K562 (cell line): ENCODE results near the gene RPS6KA2. TPM values are rescaled to one million over a fixed set of nuclear protein-coding genes. Genes with fewer than 3 reads are reported as not detected.

Source experiments
- ATAC-seq: fragments of 200-7000 bp; cut with Tn5 transposase; 3 replicates; pipeline ENCODE4 v1.9.1; 2020; ENCODE audit warnings: moderate library complexity
- BruUV-seq: library from RNA; stranded (reverse); fragments of 400-500 nt; replicated peaks from 2 replicates; lab custom pipeline; 2021; lab: Mats Ljungman, UMichigan
- CTCF ChIA-PET: fragments of 300-600 bp; formaldehyde crosslinking; extraction: SDS; loops from one replicate; lab custom pipeline; 2021; ENCODE audit warnings: low intra/inter-chr PET ratio; lab: Yijun Ruan, JAX
- POLR2A ChIA-PET: fragments of 300-600, 350-650 bp; sonication (Branson Sonifier 250); formaldehyde crosslinking; extraction: SDS; loops from one replicate; lab custom pipeline; 2021; ENCODE audit warnings: antibody characterized with exemption, inconsistent platforms; lab: Yijun Ruan, JAX
- DNase-seq, 4 experiments: peaks; one replicate each; pipeline versions ENCODE4 v3.0.0 to v3.0.0-alpha.2; 2011 to 2018; ENCODE audit warnings: low spot score in 3 of 4, mixed read lengths in 3 of 4; ENCODE audit errors: extremely low read depth in 1 of 4
- FAIRE-seq: peaks from 2 replicates; lab custom pipeline; 2011; peaks lifted over from hg19 to GRCh38; lab: Jason Lieb, UNC
- H2AFZ ChIP-seq: 2 replicates; pipeline ENCODE4 v1.6.0; 2011; ENCODE audit warnings: low read depth, low read length, control low read depth, inconsistent platforms
- H3K27ac ChIP-seq: fragments of 200-600 bp; 3 replicates; pipeline ENCODE4 v1.8.0; 2011; ENCODE audit warnings: low read depth, mild to moderate bottlenecking, control low read depth, inconsistent platforms, low read length, moderate library complexity, mixed read lengths; ENCODE audit errors: extremely low read depth
- H3K27me3 ChIP-seq, 2 experiments: fragments of 300-600 bp in 1 of 2; 2 replicates in 1 of 2; 3 replicates in 1 of 2; pipeline versions ENCODE4 v1.6.0 to v1.8.0; 2011; ENCODE audit warnings: inconsistent platforms in 2 of 2, low read length in 2 of 2, mild to moderate bottlenecking in 1 of 2, mixed read lengths in 1 of 2, moderate library complexity in 1 of 2; ENCODE audit not compliant: control insufficient read depth in 2 of 2, insufficient read depth in 2 of 2
- H3K36me3 ChIP-seq: fragments of 300-600 bp; 3 replicates; pipeline ENCODE4 v1.8.0; 2011; ENCODE audit warnings: mild to moderate bottlenecking, low read length, inconsistent platforms; ENCODE audit not compliant: control insufficient read depth, insufficient read depth
- H3K4me1 ChIP-seq, 2 experiments: fragments of 200-600 bp in 1 of 2; replicated peaks in 1 of 2; 2 replicates in 1 of 2; 3 replicates in 1 of 2; pipeline versions ENCODE4 v1.5.1 to v1.8.0; 2011; ENCODE audit warnings: inconsistent platforms in 2 of 2, low read length in 2 of 2, mild to moderate bottlenecking in 1 of 2, mixed read lengths in 1 of 2, moderate library complexity in 1 of 2; ENCODE audit not compliant: control insufficient read depth in 2 of 2, insufficient read depth in 2 of 2
- H3K4me2 ChIP-seq: 2 replicates; pipeline ENCODE4 v1.6.1; 2011; ENCODE audit warnings: low read length, control low read depth, inconsistent platforms, mixed read lengths; ENCODE audit not compliant: insufficient read depth
- H3K4me3 ChIP-seq: fragments of 200-600 bp; sonication (generic), shearing (Covaris generic); 2 replicates; pipeline ENCODE4 v1.5.1; 2016; ENCODE audit warnings: control low read depth, inconsistent platforms
- H3K79me2 ChIP-seq: fragments of 200-600 bp; 3 replicates; pipeline ENCODE4 v1.8.0; 2011; ENCODE audit warnings: low read length, inconsistent platforms; ENCODE audit not compliant: control insufficient read depth, insufficient read depth
- H3K9ac ChIP-seq, 2 experiments: 2 replicates each; pipeline versions ENCODE4 v1.6.0 to v1.6.1; 2011; ENCODE audit warnings: low read depth in 2 of 2, low read length in 2 of 2, control low read depth in 1 of 2, inconsistent platforms in 1 of 2, mild to moderate bottlenecking in 1 of 2, mixed read lengths in 1 of 2; ENCODE audit not compliant: insufficient read depth in 1 of 2
- H3K9me1 ChIP-seq: one replicate; pipeline ENCODE4 v1.6.0; 2011; ENCODE audit warnings: inconsistent platforms, mild to moderate bottlenecking, low read length, moderate library complexity; ENCODE audit not compliant: control insufficient read depth, insufficient read depth
- H3K9me3 ChIP-seq: replicated peaks from 2 replicates; pipeline ENCODE4 v1.5.1; 2011; ENCODE audit warnings: low read depth, low read length, inconsistent platforms; ENCODE audit not compliant: control insufficient read depth, insufficient read depth
- H4K20me1 ChIP-seq: replicated peaks from 2 replicates; pipeline ENCODE4 v1.6.1; 2011; ENCODE audit warnings: low read length, inconsistent platforms, mixed read lengths; ENCODE audit not compliant: control insufficient read depth, insufficient read depth
- KHSRP ChIP-seq: fragments of 450-650 bp; IDR thresholded peaks from 2 replicates; pipeline ENCODE4 v1.6.1; 2017
- NFE2L1 ChIP-seq: fragments of 450-650 bp; IDR thresholded peaks from 2 replicates; pipeline ENCODE4 v1.6.1; 2016; ENCODE audit warnings: missing genetic modification characterization, low read depth, mild to moderate bottlenecking, missing compliant biosample characterization, moderate library complexity, borderline replicate concordance
- PHF20 ChIP-seq: fragments of 450-650 bp; IDR thresholded peaks from 2 replicates; pipeline ENCODE4 v1.6.1; 2018; ENCODE audit not compliant: partially characterized antibody
- SAP30 ChIP-seq: fragments of 200-600 bp; sonication (generic); IDR thresholded peaks from 2 replicates; pipeline ENCODE4 v1.6.1; 2012; ENCODE audit warnings: borderline replicate concordance, low read depth, mild to moderate bottlenecking, moderate library complexity, low read length, control low read depth, inconsistent platforms; ENCODE audit not compliant: insufficient read depth, poor library complexity, severe bottlenecking
- STAT5B ChIP-seq: fragments of 250-450 bp; sonication (Bioruptor Pico); IDR thresholded peaks from 2 replicates; pipeline ENCODE4 v1.8.0; 2021; ENCODE audit warnings: mild to moderate bottlenecking, inconsistent platforms
- WGBS: fragments of 100-300 bp; shearing (Covaris generic); methylation state at CpG from one replicate; pipeline ENCODE4 v1.1.6; 2016; ENCODE audit warnings: low coverage, mixed read lengths; ENCODE audit not compliant: insufficient coverage; ENCODE audit errors: missing lambda C conversion rate; 5-methylcytosine and 5-hydroxymethylcytosine counted together
- in situ Hi-C: fragments of 300-500 bp; cut with MboI; formaldehyde crosslinking; loops from 4 replicates; pipeline ENCODE4 v1.15.0; 2018; ENCODE audit warnings: inconsistent platforms, mixed read lengths
- intact Hi-C: fragments of 100-400 bp; cut with micrococcal nuclease; formaldehyde crosslinking; loops from 2 replicates; pipeline ENCODE4 v1.14.2; 2022
- polyA plus RNA-seq, 8 experiments: library from polyadenylated mRNA; depleted of rRNA in 4 of 8; stranded (reverse) in 5 of 8; unstranded in 3 of 8; fragments of >200 nt; fragmentation: Nextera tagmentation in 2 of 8; fragmentation: Illumina TruSeq in 1 of 8; extraction: Ambion mirVana in 2 of 8; extraction: Trizol in 1 of 8; gene quantifications; 2 replicates each; pipeline versions ENCODE4 v1.2.1 to v1.2.3, GENCODE V29; 2011 to 2014; ENCODE audit warnings: inconsistent platforms in 1 of 8, missing spikeins in 1 of 8
- total RNA-seq, 7 experiments: library from RNA; depleted of rRNA in 6 of 7; stranded (reverse); fragments of >200 nt in 6 of 7; fragmentation: Illumina TruSeq in 2 of 7; extraction: Trizol in 2 of 7; gene quantifications; 2 replicates each; pipeline versions ENCODE4 v1.2.1 to v1.2.3, GENCODE V29; 2011 to 2021; ENCODE audit warnings: low replicate concordance in 1 of 7
- TF ChIP-seq, protein P1 (sequence below): fragments of 250-450 bp; sonication (Bioruptor Pico); IDR thresholded peaks from 2 replicates; pipeline ENCODE4 v1.8.0; 2022; ENCODE audit warnings: inconsistent platforms
- TF ChIP-seq, protein P2 (sequence below): sonication (generic); formaldehyde crosslinking; IDR thresholded peaks from 2 replicates; pipeline ENCODE4 v1.8.1; 2023; ENCODE audit warnings: missing genetic modification reagents, mild to moderate bottlenecking, borderline replicate concordance

RPS6KA2 gene
- total and polyA plus RNA-seq, 9 of the 15 experiments (the other 6 are each of a cell fraction or from before 2014, with no cell fraction given) = 0.29 to 1.00 (median 0.53) TPM

DNA sequence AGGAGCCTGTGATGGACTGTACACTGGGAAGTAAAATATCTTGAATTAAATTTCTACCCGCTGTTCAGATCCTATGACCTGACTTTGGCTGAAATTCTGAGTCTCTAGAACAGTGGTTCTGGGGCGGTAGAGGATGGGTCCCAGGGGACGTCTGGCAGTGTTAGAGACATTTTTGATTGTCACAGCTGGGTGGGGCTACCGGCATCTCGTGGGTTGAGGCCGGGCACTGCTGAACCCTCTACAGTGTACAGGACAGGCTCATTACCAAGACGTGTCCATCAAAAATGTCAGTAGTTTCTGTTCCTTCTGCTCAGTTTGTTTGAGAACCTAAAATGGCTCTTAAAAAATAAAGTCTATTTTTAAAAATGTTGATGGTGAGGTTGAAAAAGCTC is 11.5 kb upstream of the RPS6KA2 start:
- in situ Hi-C loops = no loop called here
- Histone ChIP-seq H3K4me3 (no peak overlapping the region), H3K9ac (no peak overlapping the region)
- no peak for DNase-seq
- TF ChIP-seq KHSRP (no peak), NFE2L1 (tag) (no peak), PHF20 (no peak)
- TF ChIP-seq, all 486 proteins: peak for 0
- H3K4me2 ChIP-seq = no peak overlapping the region
- no peaks in the 10 kb centered on the region for H3K9me1 ChIP-seq
- no peaks in the 10 kb centered on the region for H3K36me3 ChIP-seq
- H3K27ac ChIP-seq = no peak overlapping the region
- no peaks in the 10 kb centered on the region for H3K79me2 ChIP-seq
- ChIA-PET CTCF (no interaction called here), POLR2A (interaction anchor here (1.2 kb wide), 1 partner anchor 9 kb away, joined by 3 read pairs; no protein-coding TSS in a partner anchor)
- H3K9me3 ChIP-seq = no peaks in the 10 kb centered on the region
- H2AFZ ChIP-seq = no peak overlapping the region
- WGBS = 1% methylated on average over 7 of the region's 7 CpGs
- no peaks in the 10 kb centered on the region; the same call in 1 of the 2 replicates for H4K20me1 ChIP-seq
- H3K4me1 ChIP-seq = no peaks in the 10 kb centered on the region; a peak in 1 of 5 replicates
- intact Hi-C loops = no loop called here
- BruUV-seq = no TSS peak
- ATAC-seq (no peak), FAIRE-seq (no peak)
- peaks cover 31 to 61% of the 10 kb centered on the region in 2 experiments for H3K27me3 ChIP-seq

DNA sequence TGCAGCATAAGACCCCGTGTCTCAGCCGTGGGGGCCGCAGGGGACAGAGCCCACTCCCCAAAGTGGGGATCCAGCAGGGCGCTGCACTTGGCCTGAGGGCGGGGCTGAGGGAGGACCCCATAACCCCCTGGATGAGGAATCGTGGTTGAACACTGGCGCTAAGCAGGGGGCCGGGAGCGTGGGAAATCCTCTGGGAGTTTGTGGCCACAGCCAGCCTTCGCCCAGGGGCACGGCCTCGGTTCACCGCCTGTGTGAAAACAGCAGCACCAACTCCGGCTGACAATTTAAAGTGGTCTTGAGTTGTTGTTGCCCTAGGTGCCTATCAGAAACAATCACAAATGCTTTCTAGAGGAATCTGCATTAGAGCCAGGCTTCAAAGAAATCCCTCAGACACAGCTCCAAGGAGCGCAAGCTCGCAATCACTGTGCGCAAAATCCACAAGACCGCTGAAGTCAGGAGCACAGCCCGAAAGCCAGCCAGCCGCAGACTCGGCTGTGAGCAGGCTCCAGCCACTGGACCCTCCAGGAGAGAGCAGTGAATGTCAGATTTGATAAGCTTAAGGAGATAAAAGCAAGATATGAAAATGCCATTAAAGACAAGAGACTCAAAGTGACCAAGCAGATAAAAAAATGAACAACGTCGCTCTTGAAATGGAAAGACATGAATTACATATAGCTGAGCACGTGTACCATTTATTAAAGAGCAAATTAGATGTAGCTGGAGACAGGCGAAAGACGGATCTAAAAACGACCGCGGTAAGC is 10.9 kb upstream of the RPS6KA2 start:
- intact Hi-C loops = no loop called here
- TF ChIP-seq SAP30 (no peak), STAT5B (CRISPR knock-in tag) (no peak)
- TF ChIP-seq, protein P1, sequence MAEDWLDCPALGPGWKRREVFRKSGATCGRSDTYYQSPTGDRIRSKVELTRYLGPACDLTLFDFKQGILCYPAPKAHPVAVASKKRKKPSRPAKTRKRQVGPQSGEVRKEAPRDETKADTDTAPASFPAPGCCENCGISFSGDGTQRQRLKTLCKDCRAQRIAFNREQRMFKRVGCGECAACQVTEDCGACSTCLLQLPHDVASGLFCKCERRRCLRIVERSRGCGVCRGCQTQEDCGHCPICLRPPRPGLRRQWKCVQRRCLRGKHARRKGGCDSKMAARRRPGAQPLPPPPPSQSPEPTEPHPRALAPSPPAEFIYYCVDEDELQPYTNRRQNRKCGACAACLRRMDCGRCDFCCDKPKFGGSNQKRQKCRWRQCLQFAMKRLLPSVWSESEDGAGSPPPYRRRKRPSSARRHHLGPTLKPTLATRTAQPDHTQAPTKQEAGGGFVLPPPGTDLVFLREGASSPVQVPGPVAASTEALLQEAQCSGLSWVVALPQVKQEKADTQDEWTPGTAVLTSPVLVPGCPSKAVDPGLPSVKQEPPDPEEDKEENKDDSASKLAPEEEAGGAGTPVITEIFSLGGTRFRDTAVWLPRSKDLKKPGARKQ (CRISPR knock-in tag) = no peak
- TF ChIP-seq, protein P2, sequence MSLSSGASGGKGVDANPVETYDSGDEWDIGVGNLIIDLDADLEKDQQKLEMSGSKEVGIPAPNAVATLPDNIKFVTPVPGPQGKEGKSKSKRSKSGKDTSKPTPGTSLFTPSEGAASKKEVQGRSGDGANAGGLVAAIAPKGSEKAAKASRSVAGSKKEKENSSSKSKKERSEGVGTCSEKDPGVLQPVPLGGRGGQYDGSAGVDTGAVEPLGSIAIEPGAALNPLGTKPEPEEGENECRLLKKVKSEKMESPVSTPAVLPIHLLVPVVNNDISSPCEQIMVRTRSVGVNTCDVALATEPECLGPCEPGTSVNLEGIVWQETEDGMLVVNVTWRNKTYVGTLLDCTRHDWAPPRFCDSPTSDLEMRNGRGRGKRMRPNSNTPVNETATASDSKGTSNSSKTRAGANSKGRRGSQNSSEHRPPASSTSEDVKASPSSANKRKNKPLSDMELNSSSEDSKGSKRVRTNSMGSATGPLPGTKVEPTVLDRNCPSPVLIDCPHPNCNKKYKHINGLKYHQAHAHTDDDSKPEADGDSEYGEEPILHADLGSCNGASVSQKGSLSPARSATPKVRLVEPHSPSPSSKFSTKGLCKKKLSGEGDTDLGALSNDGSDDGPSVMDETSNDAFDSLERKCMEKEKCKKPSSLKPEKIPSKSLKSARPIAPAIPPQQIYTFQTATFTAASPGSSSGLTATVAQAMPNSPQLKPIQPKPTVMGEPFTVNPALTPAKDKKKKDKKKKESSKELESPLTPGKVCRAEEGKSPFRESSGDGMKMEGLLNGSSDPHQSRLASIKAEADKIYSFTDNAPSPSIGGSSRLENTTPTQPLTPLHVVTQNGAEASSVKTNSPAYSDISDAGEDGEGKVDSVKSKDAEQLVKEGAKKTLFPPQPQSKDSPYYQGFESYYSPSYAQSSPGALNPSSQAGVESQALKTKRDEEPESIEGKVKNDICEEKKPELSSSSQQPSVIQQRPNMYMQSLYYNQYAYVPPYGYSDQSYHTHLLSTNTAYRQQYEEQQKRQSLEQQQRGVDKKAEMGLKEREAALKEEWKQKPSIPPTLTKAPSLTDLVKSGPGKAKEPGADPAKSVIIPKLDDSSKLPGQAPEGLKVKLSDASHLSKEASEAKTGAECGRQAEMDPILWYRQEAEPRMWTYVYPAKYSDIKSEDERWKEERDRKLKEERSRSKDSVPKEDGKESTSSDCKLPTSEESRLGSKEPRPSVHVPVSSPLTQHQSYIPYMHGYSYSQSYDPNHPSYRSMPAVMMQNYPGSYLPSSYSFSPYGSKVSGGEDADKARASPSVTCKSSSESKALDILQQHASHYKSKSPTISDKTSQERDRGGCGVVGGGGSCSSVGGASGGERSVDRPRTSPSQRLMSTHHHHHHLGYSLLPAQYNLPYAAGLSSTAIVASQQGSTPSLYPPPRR (CRISPR knock-in tag) = no peak

More for the DNA sequence above, 10.9 kb upstream of the RPS6KA2 start:
- in situ Hi-C loops = no loop called here
- 13% methylated on average over 29 of the region's 29 CpGs for WGBS
- Histone ChIP-seq H3K79me2 (no peaks in the 10 kb centered on the region), H3K9ac (no peak overlapping the region), H4K20me1 (no peaks in the 10 kb centered on the region; the same call in 1 of the 2 replicates), H3K9me3 (no peaks in the 10 kb centered on the region), H3K4me1 (no peaks in the 10 kb centered on the region; a peak in 1 of 5 replicates), H3K9me1 (no peaks in the 10 kb centered on the region), H3K4me2 (no peak overlapping the region), H3K4me3 (no peak overlapping the region), H2AFZ (no peak overlapping the region), H3K36me3 (no peaks in the 10 kb centered on the region), H3K27ac (no peak overlapping the region), H3K27me3 (peaks cover 31 to 63% of the 10 kb centered on the region in 2 experiments)
- BruUV-seq = no TSS peak
- FAIRE-seq (no peak), DNase-seq (no peak), ATAC-seq (no peak)
- POLR2A ChIA-PET = interaction anchor here (1.2 kb wide), 1 partner anchor 8 kb away, joined by 3 read pairs; no protein-coding TSS in a partner anchor
- CTCF ChIA-PET = no interaction called here
